Umbilical cord (tissue), 2 donors: ENCODE measurements around the gene FITM1. TPM values are rescaled to one million over a fixed set of nuclear protein-coding genes. Genes with fewer than 3 reads are reported as not detected.
A peak's percentile ranks its signal among the peaks of the same experiment; 100 is the strongest.

ENCODE experiments used
- DNase-seq: peaks from one replicate; pipeline ENCODE4 v3.0.0-alpha.2; 2015; ENCODE audit warnings: low spot score
- total RNA-seq: library from RNA; depleted of rRNA; stranded (reverse); fragments of >200 nt; gene quantifications from one replicate; pipeline ENCODE4 v1.2.3, GENCODE V29; 2014; ENCODE audit warnings: low replicate concordance; ENCODE audit not compliant: insufficient read depth

Gene FITM1
- total RNA-seq, 1 donor from 2014 or later, result 3.6 TPM

GRCh38 chr14:24139272-24139934 is 8.9 kb downstream of the FITM1 start:
- DNase-seq, result no peak

- peak; percentile 100 for DNase-seq
Measured at GRCh38 chr14:24141097-24141880, 10.8 kb downstream of the FITM1 start, which contains the start of gene EMC9. EMC9 (minus strand) TSS chr14:24141591; CDS start chr14:24141304, 287 bp downstream.

- no peak for DNase-seq
Measured at GRCh38 chr14:24143511-24143910, 13.1 kb downstream of the FITM1 start.

GRCh38 chr14:24144451-24144850 is 14.0 kb downstream of the FITM1 start:
- DNase-seq, result no peak

- DNase-seq, result no peak
Measured at GRCh38 chr14:24145219-24145618, 14.8 kb downstream of the FITM1 start.

GRCh38 chr14:24145690-24146452 is 15.4 kb downstream of the FITM1 start:
- no peak for DNase-seq

- DNase-seq, result peak; percentile 96
Measured at GRCh38 chr14:24146453-24146977, 16.1 kb downstream of the FITM1 start, which contains the start of gene PSME2. PSME2 (minus strand) TSS chr14:24146610; CDS start chr14:24146581, 29 bp downstream.

GRCh38 chr14:24146978-24147760 is 16.7 kb downstream of the FITM1 start, which contains the start of gene RNF31:
RNF31 (plus strand) TSS chr14:24147498; CDS start chr14:24147699, 201 bp downstream.
- peak; percentile 99 for DNase-seq

GRCh38 chr14:24147761-24148428 is 17.4 kb downstream of the FITM1 start:
- no peak for DNase-seq

GRCh38 chr14:24149302-24149969 is 19.0 kb downstream of the FITM1 start:
- no peak for DNase-seq

- no peak for DNase-seq
Measured at GRCh38 chr14:24150061-24150460, 19.6 kb downstream of the FITM1 start.

- no peak for DNase-seq
Measured at GRCh38 chr14:24150567-24150966, 20.1 kb downstream of the FITM1 start.

- DNase-seq, result no peak
Measured at GRCh38 chr14:24150993-24151392, 20.5 kb downstream of the FITM1 start.

GRCh38 chr14:24151404-24152080 is 21.1 kb downstream of the FITM1 start:
- no peak for DNase-seq

GRCh38 chr14:24155100-24155499 is 24.6 kb downstream of the FITM1 start:
- no peak for DNase-seq

GRCh38 chr14:24156840-24157239 is 26.4 kb downstream of the FITM1 start:
- no peak for DNase-seq

GRCh38 chr14:24157331-24157730 is 26.9 kb downstream of the FITM1 start:
- no peak for DNase-seq

- no peak for DNase-seq
Measured at GRCh38 chr14:24159777-24160498, 29.5 kb downstream of the FITM1 start.

GRCh38 chr14:24160499-24160849 is 30.0 kb downstream of the FITM1 start:
- DNase-seq, result no peak
